ENCODE measurements around the gene SSBP3.

DNA sequence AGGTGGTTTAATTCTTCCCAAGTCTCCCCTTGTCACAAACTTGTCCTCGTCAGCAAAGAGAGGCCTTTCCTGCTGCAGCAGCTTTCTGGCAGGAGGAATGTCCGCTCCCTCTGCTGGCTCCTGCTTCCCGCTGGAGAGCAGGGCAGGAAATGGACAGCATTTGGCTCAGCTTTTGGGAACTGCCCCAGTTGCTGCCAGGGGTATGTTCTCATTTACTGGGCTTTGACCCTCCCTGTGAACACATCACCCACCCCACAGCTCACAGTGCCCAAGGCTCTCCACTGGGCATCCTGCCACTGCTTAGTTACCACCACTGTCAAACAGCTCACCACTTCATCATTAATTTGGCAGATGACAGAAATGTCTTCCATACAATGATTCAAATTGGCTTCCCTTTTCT, 130.8 kb downstream of the SSBP3 start:
- TF ChIP-seq CTCF (IDR thresholded peaks at IDR 0.05) (no peak), POLR2AphosphoS5 (IDR thresholded peaks at IDR 0.05; ENCODE audit: insufficient read depth in 1 of 2, low read depth in 1 of 2) (peak; percentile 77 to 85)
